HepG2 (cell line): Measurements from ENCODE around the gene SEMA4C. TPM values are rescaled to one million over a fixed set of nuclear protein-coding genes. Genes with fewer than 3 reads are reported as not detected.

ENCODE experiments used
- CHD2 ChIP-seq: IDR thresholded peaks from 2 replicates; pipeline ENCODE4 v1.6.1; 2011; ENCODE audit warnings: low read depth, low read length, improper control_type of control experiment
- DMAP1 ChIP-seq: IDR thresholded peaks from 2 replicates; pipeline ENCODE4 v1.6.1; 2016
- DNMT1 ChIP-seq: sonication (generic); formaldehyde crosslinking; IDR thresholded peaks from 2 replicates; pipeline ENCODE4 v1.5.1; 2020; ENCODE audit warnings: mild to moderate bottlenecking, missing genetic modification reagents
- HCFC1 ChIP-seq: fragments of 150-350 bp; IDR thresholded peaks from 2 replicates; pipeline ENCODE4 v1.6.1; 2014; ENCODE audit warnings: low read depth, low read length
- IRF2 ChIP-seq: IDR thresholded peaks from 2 replicates; pipeline ENCODE4 v1.6.1; 2018; ENCODE audit warnings: missing genetic modification reagents, missing compliant biosample characterization
- NFKB2 ChIP-seq: sonication (generic); formaldehyde crosslinking; IDR thresholded peaks from 2 replicates; pipeline ENCODE4 v1.4.0; 2020; ENCODE audit warnings: missing genetic modification reagents, borderline replicate concordance
- NR3C1 ChIP-seq: sonication (generic); formaldehyde crosslinking; IDR thresholded peaks from 2 replicates; pipeline ENCODE4 v1.4.0; 2020; ENCODE audit warnings: missing genetic modification reagents
- PAX8 ChIP-seq: sonication (generic); formaldehyde crosslinking; IDR thresholded peaks from 2 replicates; pipeline ENCODE4 v1.8.0; 2022; ENCODE audit warnings: mild to moderate bottlenecking, missing genetic modification reagents, borderline replicate concordance
- PHF21A ChIP-seq: sonication (generic); formaldehyde crosslinking; IDR thresholded peaks from 2 replicates; pipeline ENCODE4 v1.5.0; 2020; ENCODE audit warnings: mild to moderate bottlenecking, missing genetic modification reagents
- RELA ChIP-seq: sonication (generic); formaldehyde crosslinking; IDR thresholded peaks from 2 replicates; pipeline ENCODE4 v1.4.0; 2020; ENCODE audit warnings: missing genetic modification reagents
- RFX3 ChIP-seq: IDR thresholded peaks from 2 replicates; pipeline ENCODE4 v1.6.1; 2016; ENCODE audit warnings: missing biosample characterization, missing genetic modification reagents
- SOX5 ChIP-seq: IDR thresholded peaks from 2 replicates; pipeline ENCODE4 v1.6.1; 2016; ENCODE audit warnings: borderline replicate concordance
- ZC3H13 ChIP-seq: sonication (generic); formaldehyde crosslinking; IDR thresholded peaks from 2 replicates; pipeline ENCODE4 v1.8.1; 2023; ENCODE audit warnings: mild to moderate bottlenecking, missing genetic modification reagents, moderate library complexity
- ZFP36L2 ChIP-seq: sonication (generic); formaldehyde crosslinking; IDR thresholded peaks from 2 replicates; pipeline ENCODE4 v1.4.0; 2020; ENCODE audit warnings: missing genetic modification reagents
- ZMYM4 ChIP-seq: sonication (generic); formaldehyde crosslinking; IDR thresholded peaks from 2 replicates; pipeline ENCODE4 v1.8.1; 2023; ENCODE audit warnings: mild to moderate bottlenecking, missing genetic modification reagents
- ZNF10 ChIP-seq: sonication (generic); formaldehyde crosslinking; IDR thresholded peaks from 2 replicates; pipeline ENCODE4 v1.4.0; 2020; ENCODE audit warnings: mild to moderate bottlenecking, low read depth, missing genetic modification reagents, borderline replicate concordance
- ZNF251 ChIP-seq: sonication (generic); formaldehyde crosslinking; IDR thresholded peaks from 2 replicates; pipeline ENCODE4 v1.9.0; 2021; ENCODE audit warnings: mild to moderate bottlenecking, missing genetic modification reagents
- ZNF260 ChIP-seq: sonication (generic); formaldehyde crosslinking; IDR thresholded peaks from 2 replicates; pipeline ENCODE4 v1.4.0; 2020; ENCODE audit warnings: missing genetic modification reagents, low read depth, mild to moderate bottlenecking, borderline replicate concordance
- ZNF674 ChIP-seq: sonication (generic); formaldehyde crosslinking; IDR thresholded peaks from 2 replicates; pipeline ENCODE4 v1.5.0; 2020; ENCODE audit warnings: low read depth, mild to moderate bottlenecking, missing genetic modification reagents
- ZNF749 ChIP-seq: sonication (generic); formaldehyde crosslinking; IDR thresholded peaks from 2 replicates; pipeline ENCODE4 v1.8.0; 2022; ENCODE audit warnings: mild to moderate bottlenecking, missing genetic modification reagents, moderate library complexity, borderline replicate concordance
- ZNF773 ChIP-seq: sonication (generic); formaldehyde crosslinking; IDR thresholded peaks from 2 replicates; pipeline ENCODE4 v1.4.0; 2020; ENCODE audit warnings: missing genetic modification reagents, borderline replicate concordance
- polyA plus RNA-seq, 8 experiments: library from polyadenylated mRNA; depleted of rRNA in 3 of 8; stranded (reverse) in 7 of 8; unstranded in 1 of 8; fragments of >200 nt; fragmentation: Illumina TruSeq in 4 of 8; extraction: Trizol in 4 of 8; gene quantifications; 2 replicates each; pipeline versions ENCODE4 v1.2.1 to v1.2.3, GENCODE V29; 2011 to 2016; ENCODE audit warnings: low read depth in 4 of 8, missing spikeins in 1 of 8, mixed read lengths in 1 of 8; ENCODE audit not compliant: insufficient read depth in 1 of 8
- total RNA-seq, 5 experiments: library from RNA; depleted of rRNA; stranded (reverse); fragments of >200 nt; fragmentation: Illumina TruSeq; extraction: Trizol; gene quantifications; 2 replicates each; pipeline ENCODE4 v1.2.3, GENCODE V29; 2016; ENCODE audit warnings: low read depth in 1 of 5
- TF ChIP-seq, protein P1 (sequence below): IDR thresholded peaks from 2 replicates; pipeline ENCODE4 v1.6.1; 2012; ENCODE audit warnings: low read depth, low read length, improper control_type of control experiment
- TF ChIP-seq, protein P2 (sequence below): IDR thresholded peaks from 2 replicates; pipeline ENCODE4 v1.6.1; 2016; ENCODE audit warnings: missing genetic modification reagents, missing compliant biosample characterization
- TF ChIP-seq, protein P3 (sequence below): sonication (generic); formaldehyde crosslinking; IDR thresholded peaks from 2 replicates; pipeline ENCODE4 v1.5.0; 2020; ENCODE audit warnings: missing genetic modification reagents, mild to moderate bottlenecking, borderline replicate concordance
- TF ChIP-seq, protein P4 (sequence below): sonication (generic); formaldehyde crosslinking; IDR thresholded peaks from 2 replicates; pipeline ENCODE4 v1.4.0; 2020; ENCODE audit warnings: mild to moderate bottlenecking, missing genetic modification reagents, borderline replicate concordance
- TF ChIP-seq, protein P5 (sequence below): sonication (generic); formaldehyde crosslinking; IDR thresholded peaks from 2 replicates; pipeline ENCODE4 v1.4.0; 2020; ENCODE audit warnings: mild to moderate bottlenecking, missing genetic modification reagents

Gene SEMA4C
- total and polyA plus RNA-seq, 2 of the 13 experiments (the other 11 are each of a cell fraction or from before 2014, with no cell fraction given) = 25.9 to 46.6 TPM

DNA sequence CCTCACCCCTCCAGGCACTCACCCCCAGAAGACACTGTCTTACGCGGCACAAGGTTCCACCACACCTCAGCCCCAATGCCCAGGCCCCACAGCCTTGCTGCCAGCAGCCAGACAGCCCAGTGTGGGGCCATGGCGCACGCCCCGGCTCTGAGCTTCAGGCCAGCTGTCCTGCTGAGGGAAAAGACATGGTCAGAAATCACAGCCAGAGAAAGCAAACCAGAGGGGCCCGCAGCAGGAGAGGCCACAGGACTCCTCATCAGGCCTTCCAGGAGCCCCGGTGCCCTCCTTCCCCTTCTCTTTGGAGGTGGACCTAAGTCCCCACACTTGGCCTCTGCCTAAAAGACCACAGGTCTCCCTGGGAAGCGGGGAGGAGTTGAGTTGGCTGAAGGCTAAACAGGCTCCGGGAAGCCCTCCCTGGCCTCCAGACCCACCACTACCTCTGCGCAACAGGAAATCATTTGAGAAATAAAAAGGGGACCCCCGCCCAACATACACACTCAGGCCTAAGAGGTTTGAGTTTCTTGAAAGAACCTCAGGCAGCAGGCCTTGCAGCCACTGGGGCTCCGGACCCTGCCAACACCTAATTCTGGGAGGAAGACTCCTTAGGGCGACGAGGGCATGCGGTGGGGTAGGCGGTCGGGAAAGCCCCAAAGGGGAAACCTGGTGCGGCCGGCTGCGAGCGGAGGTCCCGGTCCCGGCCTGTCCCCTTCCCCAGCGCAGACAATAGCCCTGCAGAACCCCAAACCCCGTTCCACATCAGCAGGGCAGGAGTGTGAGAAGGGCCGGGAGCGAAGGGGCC, 1.9 kb downstream of the SEMA4C start (continued):
- TF ChIP-seq, protein P1, sequence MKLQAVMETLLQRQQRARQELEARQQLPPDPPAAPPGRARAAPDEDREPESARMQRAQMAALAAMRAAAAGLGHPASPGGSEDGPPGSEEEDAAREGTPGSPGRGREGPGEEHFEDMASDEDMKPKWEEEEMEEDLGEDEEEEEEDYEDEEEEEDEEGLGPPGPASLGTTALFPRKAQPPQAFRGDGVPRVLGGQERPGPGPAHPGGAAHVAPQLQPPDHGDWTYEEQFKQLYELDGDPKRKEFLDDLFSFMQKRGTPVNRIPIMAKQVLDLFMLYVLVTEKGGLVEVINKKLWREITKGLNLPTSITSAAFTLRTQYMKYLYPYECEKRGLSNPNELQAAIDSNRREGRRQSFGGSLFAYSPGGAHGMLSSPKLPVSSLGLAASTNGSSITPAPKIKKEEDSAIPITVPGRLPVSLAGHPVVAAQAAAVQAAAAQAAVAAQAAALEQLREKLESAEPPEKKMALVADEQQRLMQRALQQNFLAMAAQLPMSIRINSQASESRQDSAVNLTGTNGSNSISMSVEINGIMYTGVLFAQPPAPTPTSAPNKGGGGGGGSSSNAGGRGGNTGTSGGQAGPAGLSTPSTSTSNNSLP = no peak
- TF ChIP-seq ZMYM4 (no peak), ZNF10 (no peak), SOX5 (CRISPR knock-in tag) (0 out of 2 replicates have a peak, but pooled peaks have one; percentile 58), RELA (CRISPR knock-in tag) (no peak), ZC3H13 (CRISPR knock-in tag) (no peak), RFX3 (no peak), ZNF251 (CRISPR knock-in tag) (no peak), HCFC1 (no peak), ZNF773 (CRISPR knock-in tag) (peak; percentile 52; the same call in 1 of the 2 replicates), ZNF674 (CRISPR knock-in tag) (no peak), NFKB2 (CRISPR knock-in tag) (peak; percentile 46; the same call in 1 of the 2 replicates), ZFP36L2 (CRISPR knock-in tag) (no peak), IRF2 (CRISPR knock-in tag) (no peak), ZNF260 (CRISPR knock-in tag) (no peak), PHF21A (CRISPR knock-in tag) (no peak), DMAP1 (CRISPR knock-in tag) (no peak), CHD2 (no peak), DNMT1 (no peak), NR3C1 (no peak), ZNF749 (CRISPR knock-in tag) (0 out of 2 replicates have a peak, but pooled peaks have one; percentile 22), PAX8 (CRISPR knock-in tag) (no peak)
- TF ChIP-seq, protein P2, sequence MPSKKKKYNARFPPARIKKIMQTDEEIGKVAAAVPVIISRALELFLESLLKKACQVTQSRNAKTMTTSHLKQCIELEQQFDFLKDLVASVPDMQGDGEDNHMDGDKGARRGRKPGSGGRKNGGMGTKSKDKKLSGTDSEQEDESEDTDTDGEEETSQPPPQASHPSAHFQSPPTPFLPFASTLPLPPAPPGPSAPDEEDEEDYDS = no peak
- TF ChIP-seq, protein P3, sequence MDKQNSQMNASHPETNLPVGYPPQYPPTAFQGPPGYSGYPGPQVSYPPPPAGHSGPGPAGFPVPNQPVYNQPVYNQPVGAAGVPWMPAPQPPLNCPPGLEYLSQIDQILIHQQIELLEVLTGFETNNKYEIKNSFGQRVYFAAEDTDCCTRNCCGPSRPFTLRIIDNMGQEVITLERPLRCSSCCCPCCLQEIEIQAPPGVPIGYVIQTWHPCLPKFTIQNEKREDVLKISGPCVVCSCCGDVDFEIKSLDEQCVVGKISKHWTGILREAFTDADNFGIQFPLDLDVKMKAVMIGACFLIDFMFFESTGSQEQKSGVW (CRISPR knock-in tag) = no peak
- TF ChIP-seq, protein P4, sequence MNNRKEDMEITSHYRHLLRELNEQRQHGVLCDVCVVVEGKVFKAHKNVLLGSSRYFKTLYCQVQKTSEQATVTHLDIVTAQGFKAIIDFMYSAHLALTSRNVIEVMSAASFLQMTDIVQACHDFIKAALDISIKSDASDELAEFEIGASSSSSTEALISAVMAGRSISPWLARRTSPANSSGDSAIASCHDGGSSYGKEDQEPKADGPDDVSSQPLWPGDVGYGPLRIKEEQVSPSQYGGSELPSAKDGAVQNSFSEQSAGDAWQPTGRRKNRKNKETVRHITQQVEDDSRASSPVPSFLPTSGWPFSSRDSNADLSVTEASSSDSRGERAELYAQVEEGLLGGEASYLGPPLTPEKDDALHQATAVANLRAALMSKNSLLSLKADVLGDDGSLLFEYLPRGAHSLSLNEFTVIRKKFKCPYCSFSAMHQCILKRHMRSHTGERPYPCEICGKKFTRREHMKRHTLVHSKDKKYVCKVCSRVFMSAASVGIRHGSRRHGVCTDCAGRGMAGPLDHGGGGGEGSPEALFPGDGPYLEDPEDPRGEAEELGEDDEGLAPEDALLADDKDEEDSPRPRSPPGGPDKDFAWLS = no peak
- TF ChIP-seq, protein P5, sequence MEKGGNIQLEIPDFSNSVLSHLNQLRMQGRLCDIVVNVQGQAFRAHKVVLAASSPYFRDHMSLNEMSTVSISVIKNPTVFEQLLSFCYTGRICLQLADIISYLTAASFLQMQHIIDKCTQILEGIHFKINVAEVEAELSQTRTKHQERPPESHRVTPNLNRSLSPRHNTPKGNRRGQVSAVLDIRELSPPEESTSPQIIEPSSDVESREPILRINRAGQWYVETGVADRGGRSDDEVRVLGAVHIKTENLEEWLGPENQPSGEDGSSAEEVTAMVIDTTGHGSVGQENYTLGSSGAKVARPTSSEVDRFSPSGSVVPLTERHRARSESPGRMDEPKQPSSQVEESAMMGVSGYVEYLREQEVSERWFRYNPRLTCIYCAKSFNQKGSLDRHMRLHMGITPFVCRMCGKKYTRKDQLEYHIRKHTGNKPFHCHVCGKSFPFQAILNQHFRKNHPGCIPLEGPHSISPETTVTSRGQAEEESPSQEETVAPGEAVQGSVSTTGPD (CRISPR knock-in tag) = peak; percentile 39; the same call in 1 of the 2 replicates
